GM19438 (cell line): Measurements from ENCODE around the gene PTH2.
"Not testable (repeated sequence)": the region's sequence is repeated elsewhere in the genome, so short reads cannot be mapped to it uniquely, and the experiment has no call there.

Experiments used
- ATAC-seq: cut with Tn5 transposase; IDR thresholded peaks from one replicate; pipeline ENCODE4 v1.9.1; 2021; ENCODE audit warnings: low read depth; ENCODE audit not compliant: unreplicated experiment

PTH2 gene

DNA sequence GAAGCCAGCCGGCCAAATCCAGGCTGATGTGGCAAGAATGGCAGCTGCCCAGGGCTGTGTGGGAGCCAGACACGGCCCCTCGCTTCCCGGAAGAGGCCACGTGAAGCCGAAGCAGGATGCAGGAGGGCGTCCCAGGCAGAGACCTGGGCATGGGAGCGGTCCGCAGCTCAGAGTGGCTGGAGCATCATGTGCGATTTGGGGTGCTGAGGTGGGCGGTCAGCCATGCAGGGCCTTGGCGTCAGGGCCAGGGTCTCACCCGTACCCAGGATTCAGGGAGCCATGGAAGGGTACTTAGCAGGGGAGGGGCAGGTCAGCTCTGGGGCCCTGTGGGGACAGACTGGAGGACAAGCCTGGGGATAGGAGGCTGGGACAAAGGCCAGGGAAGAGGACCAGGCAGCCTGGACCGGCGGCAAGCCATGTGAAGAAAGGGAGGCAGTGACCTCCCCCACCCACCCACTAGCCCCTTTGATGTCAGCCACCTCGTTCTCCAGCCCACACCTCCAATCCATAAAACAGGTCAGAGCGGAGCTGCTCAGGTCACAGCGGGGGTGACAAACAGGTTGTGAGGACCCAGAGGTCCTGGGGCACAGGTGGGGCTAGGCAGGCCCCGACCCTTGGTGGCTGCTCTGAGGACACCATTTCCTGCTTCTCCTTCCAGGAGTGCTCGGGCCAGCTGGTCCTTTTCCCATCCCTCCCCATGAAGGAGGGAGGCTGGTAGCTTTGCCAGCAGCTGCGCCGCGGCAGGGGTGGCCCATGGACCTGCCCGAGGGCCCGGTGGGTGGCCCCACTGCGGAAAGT lies 32.9 kb downstream of the PTH2 start:
- ATAC-seq: no peak

DNA sequence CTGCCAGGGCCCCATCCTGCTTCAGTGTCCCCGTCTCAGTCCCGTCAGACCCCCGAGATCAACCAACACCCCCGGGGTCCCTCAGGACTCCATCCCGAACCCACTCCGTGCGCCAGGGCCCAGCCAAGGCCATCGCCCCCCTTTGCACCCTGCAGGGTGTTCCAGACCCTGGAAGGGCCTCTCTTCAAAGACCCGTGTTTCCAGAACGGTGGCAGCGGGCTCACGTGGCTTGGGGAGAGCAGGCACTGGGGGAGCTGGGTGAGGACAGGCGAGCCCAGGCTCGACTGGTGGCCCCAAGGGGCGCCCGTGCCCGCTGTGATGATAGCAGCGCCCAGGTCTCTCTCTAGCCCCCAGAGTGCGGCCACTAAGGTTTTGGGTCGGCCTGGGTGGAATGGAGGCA lies 33.8 kb downstream of the PTH2 start:
- ATAC-seq: no peak

DNA sequence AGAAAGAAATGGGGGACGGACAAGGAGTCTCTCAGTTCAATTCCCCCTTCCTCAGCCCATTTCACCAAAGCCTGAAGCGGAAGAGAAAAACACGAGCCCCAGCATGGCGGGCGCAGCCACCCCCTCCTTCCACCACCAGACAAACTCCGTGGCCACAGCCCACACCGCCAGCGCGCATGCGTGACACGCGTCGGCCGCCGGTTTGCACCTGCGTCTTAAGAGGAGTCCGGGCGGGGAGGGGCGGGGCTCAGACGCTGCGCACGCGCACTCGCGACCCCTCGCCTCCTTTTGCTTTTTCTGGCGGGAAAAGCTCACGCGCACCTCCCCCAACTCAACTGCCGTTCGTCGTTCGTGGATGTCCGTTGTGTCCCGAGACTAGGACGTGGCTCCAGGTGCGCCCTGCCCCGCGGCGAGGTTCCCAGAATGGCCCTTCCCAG lies 35.3 kb downstream of the PTH2 start, which contains the start of gene KASH5:
TSS of gene KASH5 (plus strand) at position 314 of the 437 bp plus-strand sequence. CDS start 2,635 bp downstream, outside the sequence.
- no peak for ATAC-seq

GRCh38 chr19:49383599-49383998 lies 39.6 kb downstream of the PTH2 start:
- no peak for ATAC-seq

DNA sequence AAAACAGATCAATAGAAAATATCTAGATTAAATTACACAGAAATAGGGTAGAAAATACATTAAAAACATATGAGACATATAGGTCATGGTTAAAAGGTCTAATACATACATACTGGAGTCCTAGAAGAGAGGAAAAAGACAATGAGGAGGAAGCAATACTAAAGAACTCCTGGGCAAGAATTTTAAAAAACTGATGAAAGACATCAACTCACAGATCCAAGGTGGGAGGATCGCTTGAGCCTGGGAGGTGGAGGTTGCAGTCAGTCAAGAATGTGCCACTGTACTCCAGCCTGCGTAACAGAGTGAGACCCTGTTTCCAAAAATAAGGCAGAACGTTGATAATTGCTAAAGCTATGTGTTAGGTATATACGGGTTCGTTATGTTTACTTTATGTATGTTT lies 40.6 kb downstream of the PTH2 start:
- ATAC-seq: no peak

GRCh38 chr19:49380391-49380790 lies 42.9 kb downstream of the PTH2 start:
- no peak for ATAC-seq

GRCh38 chr19:49378512-49378911 lies 44.7 kb downstream of the PTH2 start:
- no peak for ATAC-seq

DNA sequence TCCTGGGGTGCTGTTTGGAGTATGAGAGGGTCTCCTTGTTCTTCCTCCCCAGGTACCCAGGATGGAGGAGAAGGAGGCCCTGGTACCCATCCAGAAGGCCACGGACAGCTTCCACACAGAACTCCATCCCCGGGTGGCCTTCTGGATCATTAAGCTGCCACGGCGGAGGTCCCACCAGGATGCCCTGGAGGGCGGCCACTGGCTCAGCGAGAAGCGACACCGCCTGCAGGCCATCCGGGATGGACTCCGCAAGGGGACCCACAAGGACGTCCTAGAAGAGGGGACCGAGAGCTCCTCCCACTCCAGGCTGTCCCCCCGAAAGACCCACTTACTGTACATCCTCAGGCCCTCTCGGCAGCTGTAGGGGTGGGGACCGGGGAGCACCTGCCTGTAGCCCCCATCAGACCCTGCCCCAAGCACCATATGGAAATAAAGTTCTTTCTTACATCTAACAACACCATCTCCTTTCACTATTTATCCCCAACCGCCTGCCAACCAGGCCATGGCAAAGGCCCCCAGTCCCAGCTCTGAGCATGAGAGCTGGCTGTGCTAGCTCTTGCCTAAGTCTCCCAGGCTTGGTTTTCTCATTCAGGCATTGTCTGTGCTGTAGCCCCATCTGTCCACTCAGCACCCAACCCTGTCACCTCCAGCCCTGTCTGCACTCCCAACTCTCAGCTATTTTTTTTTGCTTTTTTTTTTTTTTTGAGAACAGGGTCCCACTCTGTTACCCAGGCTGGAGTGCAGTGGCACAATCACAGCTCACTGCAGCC lies 48.4 kb downstream of the PTH2 start:
- no peak for ATAC-seq

DNA sequence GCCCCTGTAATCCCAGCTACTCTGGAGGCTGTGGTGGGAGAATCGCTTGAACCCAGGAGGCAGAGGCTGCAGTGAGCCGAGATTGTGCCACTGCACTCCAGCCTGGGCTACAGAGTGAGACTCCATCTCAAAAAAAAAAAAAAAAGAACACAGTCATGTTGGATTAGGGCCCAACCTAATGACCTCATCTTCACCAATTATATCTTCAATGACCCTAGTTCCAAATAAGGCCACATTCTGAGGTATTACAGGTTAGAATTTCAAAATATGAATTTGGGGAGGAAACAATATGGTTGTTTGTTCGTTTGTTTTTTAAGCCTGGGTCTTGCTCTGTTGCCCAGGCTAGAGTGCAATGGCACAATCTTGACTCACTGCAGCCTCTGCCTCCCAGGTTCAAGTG lies 50.1 kb downstream of the PTH2 start:
- ATAC-seq: not testable (repeated sequence)
